Non-pigmented ciliary epithelial cell (primary cell): ENCODE data around the gene RNF166.

ENCODE experiments used
- DNase-seq: peaks from one replicate; pipeline ENCODE4 v3.0.0-alpha.2; 2010; ENCODE audit warnings: low read depth

RNF166 gene

DNA sequence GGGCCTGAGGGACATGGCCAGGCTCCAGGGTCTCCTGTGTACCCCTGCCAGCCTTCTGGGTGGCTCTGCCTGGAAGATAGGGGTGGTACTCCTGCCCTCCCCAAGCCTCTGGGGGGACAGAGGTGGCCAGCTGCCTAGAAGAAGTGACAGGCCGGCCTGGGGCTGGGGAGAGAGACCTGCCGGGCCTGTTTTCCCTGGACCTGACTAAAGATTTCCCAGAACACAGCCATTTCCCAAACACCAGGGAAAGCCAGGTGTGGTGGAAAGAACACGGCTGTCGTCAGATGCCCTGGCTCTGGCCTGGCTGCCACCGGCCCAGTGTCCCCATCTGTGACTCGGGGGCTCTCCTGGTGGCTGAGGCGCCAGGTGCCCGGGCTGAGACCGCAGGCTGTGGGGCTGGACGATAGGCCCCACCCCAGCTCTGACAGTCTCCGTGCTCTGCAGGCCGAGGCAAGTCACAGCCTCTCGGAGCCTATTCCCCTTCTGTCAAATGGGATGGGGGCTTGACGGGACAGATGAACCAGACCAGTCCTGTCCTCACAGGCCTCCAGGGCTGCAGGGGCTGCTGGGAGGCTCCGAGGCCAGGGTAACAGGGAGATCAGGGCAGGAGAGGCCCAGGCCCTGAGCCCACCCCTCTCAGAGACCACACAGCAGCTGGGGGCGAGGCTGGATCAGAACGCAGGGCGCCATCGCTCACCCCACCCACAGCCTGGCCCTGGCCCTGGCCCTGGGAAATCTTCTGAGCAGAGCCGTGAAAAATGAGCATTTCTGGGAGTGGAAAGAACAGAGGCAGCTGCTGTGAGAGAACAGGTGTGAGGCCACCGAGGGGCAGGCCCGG is 33.1 kb upstream of the RNF166 start:
- no peak for DNase-seq

DNA sequence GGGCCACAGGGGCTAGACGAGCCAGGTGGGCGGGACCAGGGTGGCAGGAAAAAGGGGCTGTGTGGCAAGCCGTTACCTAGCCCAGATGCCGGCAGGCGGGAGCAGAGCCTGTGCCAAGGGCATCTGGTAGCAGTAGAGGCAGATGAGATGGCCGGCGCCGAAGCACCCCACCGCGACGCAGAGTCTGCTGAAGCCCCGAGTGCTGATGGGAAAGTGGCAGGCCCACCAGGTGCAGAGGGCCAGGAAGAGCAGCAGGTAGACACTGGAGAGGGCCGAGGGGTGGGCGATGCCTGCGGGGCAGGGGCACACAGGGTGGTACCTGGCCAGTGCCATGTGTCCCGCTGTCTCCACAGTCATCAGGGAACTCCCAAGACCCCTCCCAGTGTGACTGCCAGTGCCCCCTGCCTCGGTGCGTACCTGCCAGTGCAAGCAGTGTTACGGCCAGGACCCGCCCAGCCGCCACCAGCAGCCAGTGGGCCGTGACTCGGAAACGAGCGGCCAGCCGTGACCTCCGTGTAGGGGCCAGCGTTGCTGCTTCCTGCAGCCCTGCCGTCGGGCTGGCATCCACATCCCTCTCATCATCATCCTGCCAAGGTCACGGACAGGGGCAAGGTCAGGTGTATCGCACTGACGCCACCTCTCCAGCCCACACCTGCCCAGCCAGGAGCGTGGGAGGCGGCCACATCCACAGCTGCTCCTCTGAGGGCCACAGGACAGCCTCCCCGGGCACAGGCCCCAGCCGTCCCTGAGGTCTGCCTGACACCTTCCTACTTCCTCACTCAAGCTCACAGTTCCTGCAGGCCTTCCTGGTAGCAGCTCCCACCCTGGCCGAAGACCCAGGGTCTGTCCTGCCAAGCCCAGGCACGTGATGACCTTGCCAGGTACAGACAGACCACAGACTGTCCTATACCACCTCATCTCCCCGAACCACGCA is 32.2 kb upstream of the RNF166 start:
- DNase-seq: no peak

DNA sequence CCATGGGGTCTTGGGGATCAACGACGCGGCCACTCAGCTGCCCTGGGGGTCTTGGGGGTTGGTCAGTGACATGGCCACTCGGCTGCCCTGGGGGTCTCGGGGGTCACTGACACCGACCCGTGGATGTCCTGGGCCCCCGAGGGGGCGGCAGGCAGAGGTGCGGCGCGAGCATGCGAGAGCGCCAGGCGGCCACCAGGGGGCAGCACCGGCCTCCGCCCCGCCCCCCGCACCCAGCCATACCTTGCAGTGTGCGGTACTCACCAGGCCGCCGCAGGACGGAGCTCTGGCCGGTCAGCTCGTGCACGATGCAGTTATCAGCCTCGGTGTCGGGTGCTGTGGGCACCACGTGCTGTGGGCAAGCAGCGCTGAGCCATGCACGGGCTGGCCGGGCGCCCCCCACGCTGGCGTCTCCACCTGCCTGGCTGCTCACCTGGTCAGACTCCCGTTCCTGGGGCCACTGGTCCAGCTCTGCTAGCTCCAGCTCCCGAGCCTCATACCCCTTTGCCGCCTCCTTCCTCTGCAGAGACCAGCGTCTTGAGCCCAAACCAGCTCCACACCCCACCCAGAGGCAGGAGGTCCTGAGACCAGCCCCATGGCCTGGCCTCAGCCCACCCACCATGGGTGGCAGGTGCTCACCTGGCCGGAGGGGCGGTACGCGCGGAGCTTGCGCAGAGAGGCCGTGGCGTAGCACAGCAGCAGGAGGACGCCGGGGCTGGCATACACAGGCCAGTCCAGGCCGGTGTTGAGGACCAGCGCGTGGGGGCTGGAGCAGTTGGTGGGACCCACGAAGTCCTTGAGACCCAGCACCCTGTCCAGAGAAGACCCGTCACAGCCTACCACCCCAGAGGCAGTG is 31.3 kb upstream of the RNF166 start:
- DNase-seq: no peak

DNA sequence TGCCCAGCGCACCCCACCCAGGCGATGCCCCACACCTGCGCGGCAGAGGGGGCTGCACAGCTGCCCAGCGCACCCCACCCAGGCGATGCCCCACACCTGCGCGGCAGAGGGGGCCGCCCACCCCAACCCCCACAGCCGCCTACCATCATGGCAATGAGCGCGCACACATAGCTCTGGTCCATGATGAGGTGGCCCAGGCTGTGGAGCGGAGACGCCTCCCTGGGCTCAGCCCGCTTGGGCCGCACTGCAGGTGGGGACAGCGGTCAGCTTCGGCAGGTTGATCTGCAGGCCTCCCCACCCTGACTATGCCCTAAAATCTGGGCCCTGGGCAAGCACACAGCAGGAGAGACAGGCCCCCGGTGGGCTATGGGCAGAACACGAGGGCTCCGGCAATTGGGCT is 30.3 kb upstream of the RNF166 start:
- DNase-seq: no peak

DNA sequence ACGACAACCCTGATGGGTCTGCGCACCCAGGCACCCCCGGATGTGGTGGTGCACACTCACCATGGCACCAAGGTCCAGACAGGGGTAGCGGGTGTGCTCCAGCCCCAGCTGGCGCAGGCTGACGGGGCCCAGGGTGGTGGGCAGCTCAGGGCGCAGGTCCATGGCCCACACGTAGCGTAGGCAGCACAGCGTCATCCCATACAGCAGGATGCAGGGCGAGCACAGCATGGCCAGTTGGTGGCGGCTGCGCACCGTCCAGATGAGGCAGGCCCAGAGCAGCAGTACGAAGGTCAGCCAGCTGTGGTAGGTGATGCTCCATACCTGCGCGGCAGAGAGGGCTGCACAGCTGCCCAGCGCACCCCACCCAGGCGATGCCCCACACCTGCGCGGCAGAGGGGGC is 29.9 kb upstream of the RNF166 start:
- no peak for DNase-seq

DNA sequence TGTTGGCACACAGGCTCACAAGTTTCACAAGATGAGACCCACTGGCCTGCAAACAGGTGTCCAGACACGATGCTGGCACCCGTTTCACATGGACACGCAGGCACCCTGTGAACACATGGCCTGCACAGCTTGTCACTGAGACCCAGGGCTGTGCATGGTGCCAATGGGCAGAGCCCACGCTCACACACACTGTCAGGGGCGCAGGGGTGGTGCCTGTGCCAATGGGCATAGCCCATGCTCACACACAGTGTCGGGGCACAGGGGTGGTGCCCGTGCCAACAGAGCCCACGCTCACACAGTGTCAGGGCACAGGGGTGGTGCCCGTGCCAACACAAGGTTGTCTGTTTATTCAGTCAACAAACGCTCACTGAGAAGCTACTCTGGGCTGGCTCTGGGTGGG is 29.4 kb upstream of the RNF166 start:
- DNase-seq: no peak

- DNase-seq: no peak
Measured at GRCh38 chr16:88735121-88735520, 28.9 kb upstream of the RNF166 start.

DNA sequence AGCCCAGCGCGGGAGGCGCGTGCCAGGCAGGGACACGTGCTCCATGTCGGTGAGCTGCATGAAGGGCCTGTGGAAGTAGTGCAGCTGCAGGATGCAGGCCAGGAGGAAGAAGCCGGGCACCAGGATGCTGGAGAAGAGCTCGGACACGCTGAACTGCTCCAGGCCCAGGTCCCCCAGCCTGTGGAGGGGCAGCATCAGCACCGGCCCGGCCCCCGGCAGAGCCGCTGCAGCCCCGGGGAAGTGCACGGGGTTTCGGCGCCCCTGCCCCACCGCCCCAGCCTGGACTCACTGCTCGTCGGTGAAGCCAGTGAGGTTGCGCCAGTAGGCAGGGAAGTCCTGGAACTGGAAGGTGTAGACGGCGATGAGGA is 28.1 kb upstream of the RNF166 start:
- DNase-seq: no peak

GRCh38 chr16:88733630-88734360 is 27.6 kb upstream of the RNF166 start:
- no peak for DNase-seq

- no peak for DNase-seq
Measured at GRCh38 chr16:88732961-88733294, 26.7 kb upstream of the RNF166 start.

GRCh38 chr16:88732172-88732960 is 26.2 kb upstream of the RNF166 start:
- no peak for DNase-seq

- DNase-seq: no peak
Measured at GRCh38 chr16:88731699-88732098, 25.5 kb upstream of the RNF166 start.

GRCh38 chr16:88730632-88731607 is 24.7 kb upstream of the RNF166 start:
- no peak for DNase-seq

DNA sequence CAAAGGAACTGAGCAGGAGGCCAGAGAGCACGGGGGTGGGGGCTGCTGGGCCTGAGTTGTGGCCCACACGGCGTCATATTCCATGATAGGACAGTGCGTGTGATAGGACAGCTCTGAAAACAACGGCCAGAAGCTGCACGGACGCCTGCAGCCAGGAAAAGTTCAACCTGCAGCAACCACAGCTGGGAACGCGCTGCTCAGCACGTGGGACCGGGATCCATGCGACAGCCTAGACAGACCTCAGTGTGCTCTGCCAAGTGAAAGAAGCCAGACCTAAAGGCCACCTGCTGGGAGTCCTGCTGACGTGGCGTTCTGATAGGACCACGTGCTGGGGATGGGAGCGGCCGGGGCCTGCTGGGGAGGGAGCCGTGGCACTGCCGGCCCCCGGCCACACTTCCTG is 21.7 kb upstream of the RNF166 start:
- no peak for DNase-seq

DNA sequence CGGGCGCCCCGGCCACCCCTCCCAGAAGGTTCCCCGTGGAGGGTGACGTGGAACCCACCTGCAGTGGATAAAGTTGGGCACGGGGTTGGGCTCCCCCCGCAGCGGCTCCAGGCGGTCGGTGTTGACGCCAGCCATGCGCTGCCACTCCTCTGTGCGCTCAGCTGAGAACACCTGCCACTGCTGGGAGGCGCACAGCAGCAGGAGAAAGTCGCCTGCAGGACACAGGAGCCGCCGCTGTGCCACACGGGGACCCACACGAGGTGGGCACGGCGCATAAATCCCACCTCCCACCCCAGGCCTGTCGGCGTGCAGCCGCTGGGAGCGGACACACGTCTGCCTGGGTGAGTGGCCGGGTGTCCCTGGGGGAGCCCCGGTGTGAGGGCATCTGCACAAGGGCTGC is 20.8 kb upstream of the RNF166 start:
- DNase-seq: no peak

DNA sequence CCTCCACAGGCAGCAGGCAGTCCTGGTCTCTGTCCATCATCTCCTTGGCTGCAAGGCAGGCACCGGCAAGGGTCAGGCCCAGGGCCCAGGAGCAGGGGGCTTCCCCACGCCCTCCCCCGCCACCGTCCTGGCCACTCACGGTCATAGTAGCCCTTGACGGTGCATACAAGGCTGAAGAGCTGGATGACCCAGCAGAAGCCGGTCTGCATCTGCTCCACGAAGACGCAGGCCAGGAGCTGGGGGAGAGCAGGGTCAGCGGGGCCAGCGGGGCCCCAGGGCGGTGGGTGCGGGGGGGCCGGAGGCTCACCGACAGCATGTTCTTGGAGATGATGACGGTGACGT is 20.2 kb upstream of the RNF166 start:
- no peak for DNase-seq

DNA sequence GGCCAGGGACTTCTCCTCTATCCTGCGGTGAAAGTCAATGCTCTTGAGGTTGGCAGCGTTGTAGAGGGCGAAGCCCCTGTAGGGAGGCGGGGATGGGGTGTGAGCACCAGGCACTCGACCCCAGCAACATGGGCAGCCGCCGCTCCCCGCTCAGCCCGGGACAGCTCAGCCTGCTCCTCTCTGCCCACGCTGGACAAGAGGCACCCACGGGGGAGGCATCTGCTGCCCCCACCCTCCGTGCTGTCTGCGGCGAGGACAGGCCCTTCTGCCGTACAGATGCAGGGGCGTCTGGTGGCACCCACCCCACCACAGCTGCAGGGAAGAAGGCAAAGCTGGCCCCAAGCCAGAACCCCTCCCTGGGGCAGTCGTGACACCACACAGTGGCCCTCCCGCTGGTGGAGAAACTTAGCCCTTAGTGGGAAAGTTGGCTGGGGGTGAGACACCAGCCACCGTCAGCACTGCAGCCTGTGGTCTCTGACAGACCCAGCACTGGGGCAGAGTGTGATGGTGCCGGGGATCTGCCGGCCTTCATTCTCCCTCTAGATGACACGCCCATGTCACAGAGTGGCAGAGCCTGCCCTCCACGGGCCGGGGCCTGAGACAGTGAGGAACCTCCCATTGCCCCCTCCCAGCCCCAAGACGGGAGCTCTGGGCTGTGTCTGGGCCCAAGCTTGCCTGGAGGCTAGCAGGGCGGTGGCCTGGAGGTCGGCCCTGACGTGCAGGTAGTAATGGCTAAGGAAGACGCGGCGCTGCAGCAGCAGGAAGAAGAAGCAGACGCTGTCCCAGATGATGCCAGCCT is 19.6 kb upstream of the RNF166 start:
- DNase-seq: no peak

- no peak for DNase-seq
Measured at GRCh38 chr16:88724855-88725555, 18.8 kb upstream of the RNF166 start.
